Inferior parietal cortex (tissue), 1 donor: ENCODE data around the gene STOX2.

Experiments
- DNase-seq: peaks from one replicate; pipeline ENCODE4 v3.0.0-alpha.2; 2016; ENCODE audit errors: extremely low spot score

The STOX2 gene

GRCh38 chr4:183986971-183987946 is 82.2 kb downstream of the STOX2 start:
- peak; percentile 69 for DNase-seq

GRCh38 chr4:183987987-183988392 is 82.9 kb downstream of the STOX2 start:
- peak; percentile 84 for DNase-seq

- no peak for DNase-seq
Observed at GRCh38 chr4:183988874-183989273, 83.8 kb downstream of the STOX2 start.

GRCh38 chr4:183989461-183989860 is 84.4 kb downstream of the STOX2 start:
- DNase-seq = no peak

GRCh38 chr4:183989931-183990330 is 84.8 kb downstream of the STOX2 start:
- DNase-seq = no peak

DNA sequence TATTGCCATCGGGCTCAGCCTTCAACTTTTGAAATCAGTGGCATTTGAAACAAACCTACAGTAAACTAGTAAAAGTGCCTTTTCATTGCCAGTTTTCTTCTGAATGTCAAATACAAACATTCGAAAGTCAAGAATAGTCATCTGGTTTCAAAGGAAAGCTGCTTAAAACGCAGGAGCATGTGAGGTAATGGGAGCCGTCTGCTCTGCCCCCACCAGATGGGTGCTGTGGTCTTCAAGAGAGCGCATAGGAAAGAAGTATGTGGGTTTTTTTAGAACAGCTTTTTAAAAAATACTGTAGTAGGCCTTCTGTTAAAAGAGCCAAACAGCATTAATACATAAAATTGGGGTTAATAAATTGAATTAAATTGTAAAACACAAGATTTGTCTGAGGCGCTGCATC is 88.6 kb downstream of the STOX2 start:
- no peak for DNase-seq

DNA sequence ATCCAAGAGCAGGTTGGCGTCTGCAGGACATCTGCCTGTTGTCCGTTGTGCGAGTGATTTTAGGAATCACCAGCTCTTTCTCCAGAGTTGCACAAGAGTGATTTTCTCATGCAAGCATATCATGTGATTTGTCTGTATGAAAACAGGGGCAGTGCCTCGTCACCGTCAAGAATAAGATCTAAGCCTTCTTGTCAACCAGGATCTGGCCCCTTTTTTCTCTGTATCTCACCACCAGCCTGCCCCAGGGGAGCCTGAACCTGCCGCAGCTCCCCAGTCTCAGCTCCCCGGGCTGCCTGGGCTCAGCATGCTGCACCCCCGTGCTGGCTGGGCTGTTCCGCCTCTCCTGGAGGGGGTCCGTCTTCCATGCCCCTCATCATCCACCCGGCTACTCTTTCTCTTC is 90.5 kb downstream of the STOX2 start:
- no peak for DNase-seq

DNA sequence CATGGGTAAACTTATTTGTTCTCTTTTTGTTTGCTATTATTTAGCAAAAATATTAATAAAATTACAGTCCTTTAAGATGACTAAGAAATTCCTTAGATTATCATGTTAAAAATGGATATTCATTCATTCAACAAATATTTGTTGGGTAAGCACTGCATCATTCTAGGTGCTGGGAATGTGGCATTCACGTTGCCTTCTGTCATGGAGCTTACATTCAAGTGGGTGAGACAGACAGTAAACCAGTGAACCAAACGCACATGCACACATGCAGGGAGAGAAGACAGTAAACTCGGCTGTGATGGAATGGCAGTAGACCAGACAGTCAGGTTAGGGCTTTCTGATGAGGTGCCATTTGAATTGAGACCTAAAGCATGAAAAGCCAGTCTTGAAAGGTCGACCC is 91.8 kb downstream of the STOX2 start:
- no peak for DNase-seq

- DNase-seq = no peak
Observed at GRCh38 chr4:183999435-183999834, 94.3 kb downstream of the STOX2 start.

DNA sequence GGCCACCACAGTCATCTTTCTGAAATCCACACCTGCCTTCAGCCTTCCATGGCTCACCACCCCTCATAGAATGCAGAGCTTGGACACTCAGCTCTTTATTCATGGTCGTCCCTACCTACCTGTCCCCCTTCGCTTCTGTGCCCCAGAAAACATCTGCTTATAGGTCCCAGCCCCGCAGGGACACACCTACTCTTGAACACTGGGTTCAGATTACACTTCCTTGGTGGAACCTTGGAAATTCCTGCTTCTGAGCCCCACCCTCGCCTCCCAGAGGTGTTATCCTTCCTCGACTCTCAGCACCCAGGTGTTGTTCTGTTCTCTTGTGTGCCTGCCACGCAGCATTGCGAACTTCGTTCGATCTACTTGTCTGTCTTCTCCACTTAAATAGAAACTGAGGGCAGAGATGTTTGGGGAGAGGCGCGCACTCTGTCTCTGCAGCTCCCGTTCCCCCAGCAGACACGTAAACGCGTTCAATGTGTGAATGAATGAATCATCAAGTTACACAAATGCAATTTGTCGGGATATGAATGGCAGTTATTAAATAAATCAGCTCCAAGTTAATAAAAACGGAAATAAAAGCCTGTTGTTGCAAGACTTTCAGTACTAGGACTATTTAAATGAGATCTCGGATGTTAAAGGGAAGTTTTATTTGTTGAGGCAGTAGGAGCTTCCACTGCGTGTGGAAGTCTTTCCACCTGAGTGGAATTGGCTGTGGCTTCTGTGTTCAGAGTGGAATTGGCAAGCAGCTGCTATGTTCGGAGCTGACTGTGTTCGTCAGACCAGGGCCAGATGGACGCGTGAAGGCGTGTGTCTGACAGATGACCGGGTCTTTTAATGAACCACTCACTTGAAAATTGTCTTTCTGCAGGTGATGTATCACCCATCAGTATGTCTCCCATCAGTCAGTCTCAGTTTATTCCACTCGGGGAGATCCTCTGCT is 95.6 kb downstream of the STOX2 start:
- DNase-seq = no peak

DNA sequence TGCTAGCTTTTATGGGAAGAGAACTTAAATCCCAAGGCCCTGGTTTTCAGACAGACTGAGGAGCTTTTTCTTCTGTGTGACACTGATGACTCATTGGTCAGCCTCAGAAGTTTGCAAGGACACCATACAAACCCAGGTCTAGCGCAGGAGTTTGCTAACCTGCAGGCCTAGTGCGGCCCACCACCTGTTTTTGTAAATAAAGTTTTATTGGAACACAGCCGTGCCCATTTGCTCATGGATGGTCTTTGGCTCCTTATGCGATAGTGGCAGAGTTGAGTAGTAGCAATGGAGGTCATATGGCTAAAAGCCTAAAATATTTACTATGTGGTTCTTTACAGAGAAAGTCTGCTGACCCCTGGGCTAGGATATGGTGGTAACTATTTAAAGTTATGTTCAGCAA is 98.3 kb downstream of the STOX2 start:
- DNase-seq = no peak

- no peak for DNase-seq
Observed at GRCh38 chr4:184007891-184008290, 102.8 kb downstream of the STOX2 start.

GRCh38 chr4:184010696-184011095 is 105.6 kb downstream of the STOX2 start:
- no peak for DNase-seq

GRCh38 chr4:184011826-184012380 is 106.8 kb downstream of the STOX2 start:
- DNase-seq = no peak

- no peak for DNase-seq
Observed at GRCh38 chr4:184012937-184013336, 107.8 kb downstream of the STOX2 start.

GRCh38 chr4:184014301-184014700 is 109.2 kb downstream of the STOX2 start:
- no peak for DNase-seq

DNA sequence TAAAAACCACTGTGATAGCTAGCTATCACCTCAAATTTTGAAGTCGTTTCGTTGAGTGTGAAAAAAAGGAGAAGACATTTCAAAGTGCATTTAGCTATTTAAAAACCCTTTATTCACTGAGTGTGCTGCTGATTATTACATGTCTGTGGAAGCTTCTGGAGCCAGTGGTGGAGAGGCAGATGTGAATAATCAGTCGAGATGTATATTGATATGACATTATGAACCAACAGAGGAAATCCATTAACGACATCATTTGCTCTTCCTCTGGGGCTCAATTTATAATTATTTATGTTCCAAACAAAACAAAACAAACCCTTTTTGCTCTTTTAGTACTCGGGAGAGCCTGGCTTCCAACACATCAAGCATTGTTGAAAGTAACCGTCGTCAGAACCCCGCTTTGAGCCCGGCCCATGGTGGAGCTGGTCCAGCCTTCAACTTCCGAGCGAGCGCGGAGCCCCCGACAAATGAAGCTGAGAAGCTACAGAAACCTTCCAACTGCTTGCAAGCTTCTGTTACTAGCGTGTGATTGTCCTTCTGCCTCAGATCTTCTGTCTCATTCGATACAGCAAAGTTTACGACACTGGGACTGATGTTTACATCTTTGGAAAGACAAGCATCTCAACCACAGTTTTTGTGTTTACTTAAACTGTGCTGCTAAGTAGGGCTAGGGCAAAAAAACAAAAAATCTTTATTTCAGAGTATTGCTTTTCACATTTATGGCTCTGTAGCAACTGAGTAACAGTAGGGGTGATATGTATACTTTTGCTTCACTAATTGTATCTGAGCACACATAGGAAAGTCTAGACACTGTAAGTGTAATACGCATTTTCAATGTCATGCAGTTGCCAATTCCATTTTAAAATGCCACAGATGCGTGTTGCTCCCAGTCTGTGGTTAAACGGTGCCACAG is 111.9 kb downstream of the STOX2 start:
- DNase-seq = no peak

DNA sequence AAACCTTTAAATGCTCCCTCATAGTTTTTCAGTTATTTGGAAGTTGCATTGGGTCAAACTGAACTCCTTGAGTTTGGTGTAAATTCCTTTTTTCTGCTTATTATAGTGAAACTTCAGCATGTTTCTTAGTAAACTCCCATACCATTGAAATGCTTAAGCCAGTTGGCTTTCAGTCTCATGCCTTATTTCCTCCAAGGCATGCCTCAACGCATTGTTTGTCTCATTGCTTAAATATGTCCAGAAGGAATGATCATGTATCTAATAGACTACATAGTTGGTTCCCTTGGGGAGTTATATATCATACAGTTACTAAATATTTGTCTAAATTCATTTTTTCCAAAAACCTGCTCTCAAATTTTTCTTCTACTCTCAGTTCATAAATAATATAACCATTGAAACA is 114.0 kb downstream of the STOX2 start:
- no peak for DNase-seq

DNA sequence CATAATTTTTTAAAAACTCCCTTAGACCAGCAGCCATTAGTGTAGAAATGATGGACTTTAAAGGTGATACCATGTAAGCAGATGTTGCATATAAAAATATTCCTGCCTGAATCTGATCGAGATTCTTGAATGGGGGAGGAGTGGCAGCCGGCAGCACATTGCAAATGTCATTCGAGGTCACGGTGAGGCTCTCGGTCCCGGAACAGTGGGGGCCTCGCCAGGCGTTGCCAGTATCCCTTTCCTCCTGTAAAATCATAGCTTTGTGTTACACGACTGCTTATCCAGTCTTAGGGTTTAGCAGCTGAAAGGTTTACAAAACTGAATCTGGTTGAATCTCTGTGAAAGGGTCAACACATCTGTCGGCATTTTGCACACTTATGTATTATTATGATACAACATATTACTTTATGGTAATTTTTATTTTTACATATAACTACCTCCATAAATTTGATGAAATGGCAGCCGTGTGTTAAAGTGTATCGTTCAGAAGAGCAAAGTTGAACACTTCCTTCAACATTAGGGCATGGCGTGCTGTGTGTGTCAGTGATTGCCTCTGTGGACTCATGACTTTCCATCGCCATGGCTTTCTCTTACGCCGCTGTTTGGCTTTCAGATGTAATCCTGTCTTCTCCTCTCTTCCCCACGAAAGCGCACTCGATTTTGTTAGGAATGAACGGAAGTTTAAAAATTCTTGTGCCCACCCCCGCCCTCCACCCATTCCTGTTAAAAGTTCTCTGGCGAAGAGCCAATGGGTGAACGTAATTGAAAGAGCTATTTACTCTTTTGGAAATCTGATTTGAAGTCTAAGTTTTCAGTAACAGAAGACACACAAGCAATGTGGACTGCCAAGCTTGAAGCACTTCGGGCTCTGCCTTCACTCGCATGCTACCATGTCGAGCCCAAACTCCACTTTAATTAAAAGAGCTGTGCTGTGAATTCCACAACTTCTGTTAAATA is 114.8 kb downstream of the STOX2 start:
- DNase-seq = no peak

DNA sequence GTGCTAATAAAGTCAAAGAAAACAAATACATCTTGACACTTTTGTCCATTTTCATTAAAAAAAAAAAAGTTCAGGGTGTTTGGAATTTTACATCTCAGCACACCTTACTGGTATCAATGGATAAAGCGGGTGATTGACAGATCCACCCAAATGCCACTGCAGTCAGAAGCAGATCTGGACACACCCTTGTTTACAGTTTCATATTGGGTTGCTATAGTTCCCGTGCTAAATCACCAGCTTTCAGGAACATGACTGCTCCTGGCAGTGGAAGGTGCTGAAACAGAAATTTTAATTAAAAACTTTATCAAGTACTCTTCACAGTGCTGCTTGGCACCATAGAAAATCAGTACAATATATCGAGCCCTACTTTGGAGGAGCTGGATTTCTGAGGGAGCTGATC is 116.3 kb downstream of the STOX2 start:
- no peak for DNase-seq
